HG03432 (cell line): ENCODE data around the gene KLHL29.

Experiments used
- ATAC-seq: cut with Tn5 transposase; IDR thresholded peaks from one replicate; pipeline ENCODE4 v1.9.1; 2021; ENCODE audit warnings: mild to moderate bottlenecking, moderate library complexity; ENCODE audit not compliant: unreplicated experiment

KLHL29 gene

DNA sequence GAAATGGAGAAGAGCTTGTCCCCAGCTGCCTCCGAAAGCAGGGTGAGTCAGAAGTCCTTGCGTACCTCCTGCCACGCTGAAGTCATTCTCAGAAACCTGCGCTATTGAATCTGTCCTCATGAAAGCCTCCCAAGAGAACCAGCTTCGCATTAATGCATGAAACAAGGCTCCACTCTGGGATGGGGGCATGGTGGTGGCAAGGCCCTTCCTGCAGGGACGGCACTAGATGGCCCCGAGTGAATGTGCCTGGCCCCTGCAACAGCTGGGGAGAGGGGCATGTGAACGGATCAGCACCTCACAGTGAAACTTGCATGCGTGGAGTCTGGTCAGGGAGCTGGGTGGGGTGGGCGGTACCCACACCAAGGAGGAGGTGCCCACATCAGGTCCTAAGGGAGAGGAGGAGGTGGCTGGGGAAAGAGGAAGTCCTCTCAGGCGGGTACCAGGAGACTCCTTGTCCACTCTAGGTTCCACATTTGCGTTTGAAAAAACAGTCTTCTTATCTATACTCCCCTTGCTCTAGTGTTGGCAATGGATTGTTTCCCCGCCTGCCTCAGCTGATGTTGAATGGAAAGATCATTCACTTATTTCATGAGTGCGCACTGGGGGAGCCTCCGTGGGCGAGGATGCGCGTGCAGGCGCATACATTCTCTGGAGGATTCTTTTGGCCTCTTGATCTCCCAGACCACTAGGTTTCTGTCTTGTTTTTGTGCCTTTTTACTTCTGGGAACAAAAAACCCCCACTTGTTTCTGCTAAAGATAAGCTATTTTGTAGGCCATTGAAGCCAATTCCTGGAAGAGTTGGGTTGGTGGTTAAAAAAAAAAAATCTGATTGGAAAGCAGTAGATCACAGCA is 104.7 kb downstream of the KLHL29 start:
- no peak for ATAC-seq

DNA sequence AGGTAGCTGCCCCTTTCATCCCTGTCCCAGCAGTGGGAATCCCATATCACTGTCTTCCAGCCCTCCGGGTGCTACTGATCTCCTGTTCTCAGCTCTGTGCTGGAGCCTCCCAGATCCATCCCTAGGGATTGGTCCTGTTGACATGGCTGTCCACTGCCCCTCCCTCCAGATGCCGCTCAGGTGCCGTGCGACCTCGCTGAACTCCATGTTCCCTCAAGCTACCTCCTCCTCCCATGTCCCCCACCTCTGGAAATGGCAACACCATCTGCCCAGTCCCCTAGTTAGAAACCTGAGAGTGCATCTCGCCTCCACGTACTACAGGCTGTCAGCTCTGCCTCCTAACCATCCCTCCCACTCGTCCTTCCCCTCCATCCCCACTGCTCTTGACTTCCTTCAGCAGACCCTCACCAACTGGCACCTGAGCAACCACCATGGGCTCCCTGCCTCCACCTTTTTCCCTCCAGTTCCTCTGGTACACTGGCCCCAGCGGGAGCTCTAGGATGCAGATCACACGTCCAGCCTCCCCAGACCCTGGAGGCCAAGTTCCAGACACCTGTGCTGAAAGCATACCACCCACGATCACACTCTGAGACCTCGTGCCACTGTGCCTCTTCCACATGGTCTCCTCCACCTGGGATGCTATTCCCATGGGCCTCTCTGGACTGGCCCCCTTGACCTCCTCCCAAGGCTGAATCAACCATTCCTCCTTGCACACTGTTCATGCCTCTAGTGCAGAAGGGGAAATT is 106.8 kb downstream of the KLHL29 start:
- ATAC-seq = no peak

DNA sequence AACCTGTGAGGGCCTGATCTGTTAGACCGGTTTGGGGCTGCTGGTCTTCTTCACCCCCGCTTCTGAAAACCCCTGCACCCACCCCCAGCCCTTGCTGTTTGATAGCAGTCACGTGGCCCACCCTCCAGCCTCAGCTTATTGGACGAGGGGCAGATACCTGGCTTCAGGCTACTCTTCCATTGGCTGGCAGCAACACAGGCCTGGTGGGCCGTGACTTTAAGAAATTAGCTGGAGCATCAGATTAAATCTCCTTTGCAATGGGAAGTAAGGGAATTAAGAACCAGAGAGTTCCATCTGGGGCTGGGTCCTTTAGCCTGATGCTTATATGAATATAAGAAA is 107.3 kb downstream of the KLHL29 start:
- ATAC-seq = no peak

DNA sequence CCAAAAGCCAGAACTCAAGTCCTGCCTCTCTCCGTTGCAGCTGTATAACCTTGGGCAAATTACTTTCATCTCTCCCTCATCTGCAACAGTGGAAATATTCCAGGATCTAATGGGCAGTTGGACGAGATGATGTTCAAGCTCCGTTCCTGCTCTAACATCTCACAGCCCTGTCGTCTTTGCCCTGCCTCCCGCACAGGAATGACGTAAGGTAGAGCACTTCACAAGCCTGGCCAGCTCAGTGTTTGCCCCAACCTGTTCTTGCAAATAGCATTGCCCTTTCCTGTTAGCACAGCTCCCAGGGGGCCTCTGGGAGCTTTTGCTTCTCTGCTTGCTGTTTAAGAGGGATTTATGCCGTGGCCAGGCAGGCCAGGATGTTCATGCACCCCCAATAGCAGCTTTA is 107.9 kb downstream of the KLHL29 start:
- ATAC-seq = no peak

GRCh38 chr2:23493846-23494245 is 108.9 kb downstream of the KLHL29 start:
- ATAC-seq = no peak

DNA sequence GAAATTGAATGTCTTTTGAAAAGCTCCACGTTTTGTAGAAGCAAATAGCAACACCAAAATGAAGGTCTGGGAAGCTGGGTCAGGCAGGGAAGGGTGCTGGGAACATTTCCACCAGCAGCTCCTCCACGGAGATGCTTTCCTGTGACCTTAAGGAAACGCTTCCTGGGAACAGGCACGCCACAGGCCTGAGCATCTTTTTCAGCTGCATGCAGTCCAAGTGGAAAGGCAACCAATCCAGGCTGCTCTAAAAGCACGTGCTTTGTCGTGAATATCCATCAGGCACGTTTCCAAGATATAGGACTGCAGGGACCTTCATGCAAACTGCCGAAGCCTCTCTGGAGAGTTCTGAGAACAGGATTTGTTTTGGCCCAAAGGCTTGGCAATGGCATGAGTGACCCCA is 109.3 kb downstream of the KLHL29 start:
- no peak for ATAC-seq

DNA sequence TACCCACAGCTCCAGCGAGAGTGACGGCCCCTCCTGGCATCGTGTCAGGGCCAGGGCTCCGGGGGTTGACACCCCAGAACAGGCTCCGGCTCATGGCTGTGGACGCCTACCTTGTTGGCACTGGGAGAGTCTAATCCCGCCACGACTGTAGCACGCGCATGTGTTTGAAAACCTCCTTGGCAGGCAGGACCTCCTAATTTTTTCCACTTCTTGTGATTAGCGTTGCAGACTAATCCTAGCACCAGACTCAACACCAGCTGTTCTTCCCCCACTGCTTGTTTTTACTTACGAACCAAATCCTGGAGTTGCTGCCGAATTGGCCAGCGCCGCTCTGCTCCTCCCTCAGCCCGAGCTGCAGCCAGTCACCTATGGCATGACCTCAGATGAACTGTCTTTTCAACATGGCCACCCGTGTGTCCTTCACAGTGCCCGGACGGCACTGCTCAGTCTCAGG is 110.7 kb downstream of the KLHL29 start:
- no peak for ATAC-seq

DNA sequence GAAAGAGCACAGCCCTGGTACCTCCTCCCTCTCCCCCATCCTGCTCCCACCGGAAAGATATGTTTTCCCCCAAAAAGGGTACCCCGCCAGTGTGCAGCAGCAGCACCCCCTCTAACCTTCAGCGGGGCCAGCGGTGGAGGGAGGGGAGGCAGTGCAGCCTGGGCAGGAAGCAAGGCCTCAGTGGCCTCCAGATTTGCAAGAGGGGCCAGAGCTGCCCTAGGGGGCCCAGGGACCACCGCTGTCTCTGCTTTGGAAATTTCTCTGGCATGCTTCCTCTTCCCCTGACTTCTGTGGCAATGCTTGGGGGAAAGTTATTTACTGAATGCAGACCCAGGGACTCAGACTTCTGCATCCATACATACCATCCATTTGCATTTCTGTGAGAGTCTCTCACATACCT is 111.5 kb downstream of the KLHL29 start:
- ATAC-seq = no peak

DNA sequence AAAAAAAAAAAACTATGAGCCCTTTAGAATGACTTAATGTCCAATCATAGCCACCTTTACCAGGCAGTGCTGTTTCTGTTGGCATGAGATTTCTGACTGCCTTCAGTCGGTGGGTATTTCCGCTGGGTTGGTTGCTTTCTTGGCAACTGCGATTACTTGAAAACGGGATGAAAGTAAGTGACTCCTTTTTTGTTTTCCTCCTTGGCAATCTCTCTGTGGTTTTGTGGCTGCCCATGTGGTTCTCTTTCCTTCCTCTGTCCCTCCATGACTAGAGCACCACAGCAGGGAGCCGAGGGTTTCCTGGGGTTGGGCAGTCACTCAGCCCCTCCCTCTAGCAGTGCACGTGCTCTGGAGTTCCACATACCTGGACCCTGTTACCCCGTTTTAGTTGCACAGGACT is 112.1 kb downstream of the KLHL29 start:
- no peak for ATAC-seq

DNA sequence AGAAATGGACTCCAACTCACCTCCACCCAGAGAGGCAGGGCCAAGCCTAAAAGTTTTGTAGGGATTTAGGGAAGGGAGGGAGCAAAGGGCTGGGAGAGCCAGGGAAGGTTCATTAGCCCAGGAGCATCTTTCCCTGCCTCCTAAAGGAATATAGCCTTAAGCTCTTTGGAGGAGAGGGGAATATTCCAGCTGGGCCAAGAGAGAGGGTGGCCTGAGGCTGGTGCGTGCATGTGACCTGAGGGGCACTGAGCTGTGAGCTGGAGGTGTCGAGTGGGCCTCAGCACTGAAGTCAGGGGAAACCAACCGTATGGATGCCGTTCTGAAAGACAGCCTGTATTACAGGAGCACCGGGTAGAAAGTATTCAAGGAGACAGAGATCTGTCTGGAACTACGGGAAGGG is 112.6 kb downstream of the KLHL29 start:
- no peak for ATAC-seq

DNA sequence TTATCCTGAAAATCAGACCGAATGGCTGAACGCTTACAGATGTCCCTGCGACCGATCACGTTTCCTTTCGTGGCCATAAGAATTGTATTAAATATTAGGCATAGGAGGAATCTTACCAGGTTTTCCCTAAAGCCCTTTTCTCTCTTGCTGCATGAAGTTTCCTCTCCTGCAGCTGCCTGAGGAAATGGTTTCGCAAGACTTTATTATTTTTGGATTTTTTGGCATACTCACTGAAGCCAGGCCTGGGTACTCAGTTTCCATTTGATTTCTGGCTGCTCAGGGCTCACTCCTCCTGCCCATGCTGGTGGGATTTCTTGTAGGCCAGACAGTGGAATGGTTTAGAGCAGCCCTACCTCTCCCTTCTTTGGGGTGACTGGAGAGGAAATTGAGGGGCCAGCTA is 114.0 kb downstream of the KLHL29 start:
- no peak for ATAC-seq

DNA sequence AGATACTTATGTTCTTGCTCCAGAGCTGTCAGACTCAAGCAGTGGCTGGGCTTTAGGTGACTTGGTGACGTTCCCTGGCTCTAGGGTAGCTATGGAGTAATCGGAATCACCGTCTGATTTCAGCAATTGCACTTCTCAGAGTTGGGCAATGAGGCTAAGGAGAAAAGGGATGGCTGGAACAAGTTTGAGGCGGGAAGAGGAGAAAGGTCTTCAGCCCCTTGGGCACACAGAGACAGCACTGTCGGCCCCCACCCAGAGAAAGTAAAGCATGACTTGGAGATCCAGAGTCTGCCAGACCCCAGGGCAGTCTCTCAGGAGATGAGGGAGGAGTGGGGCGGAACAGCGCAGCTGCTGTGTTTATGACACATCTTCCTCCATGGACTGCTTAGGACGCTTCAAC is 114.5 kb downstream of the KLHL29 start:
- ATAC-seq = no peak

GRCh38 chr2:23500836-23501235 is 115.9 kb downstream of the KLHL29 start:
- ATAC-seq = no peak

DNA sequence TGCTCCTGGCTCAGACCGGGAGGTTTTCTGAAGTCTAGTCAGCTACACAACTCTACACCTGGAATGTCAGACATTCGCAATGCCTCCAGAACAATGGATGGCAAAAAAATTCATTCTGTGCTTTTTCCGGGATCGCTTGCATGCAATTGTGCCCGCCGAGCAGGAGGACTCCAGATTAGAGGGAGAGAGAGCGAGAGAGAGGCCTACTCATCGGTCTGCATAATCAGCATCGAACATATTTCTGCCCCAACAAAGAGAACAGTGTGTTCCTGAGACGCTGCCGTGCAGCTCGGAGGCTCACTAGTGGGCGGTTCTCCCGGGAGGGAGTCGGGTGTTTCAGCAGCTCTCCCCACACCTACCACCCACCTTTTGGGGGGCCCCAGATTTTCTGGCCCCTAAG is 117.1 kb downstream of the KLHL29 start:
- no peak for ATAC-seq

- no peak for ATAC-seq
Measured at GRCh38 chr2:23503097-23503496, 118.1 kb downstream of the KLHL29 start.

GRCh38 chr2:23503682-23504081 is 118.7 kb downstream of the KLHL29 start:
- no peak for ATAC-seq

GRCh38 chr2:23504591-23504990 is 119.6 kb downstream of the KLHL29 start:
- ATAC-seq = no peak

GRCh38 chr2:23505218-23505983 is 120.4 kb downstream of the KLHL29 start:
- ATAC-seq = no peak

DNA sequence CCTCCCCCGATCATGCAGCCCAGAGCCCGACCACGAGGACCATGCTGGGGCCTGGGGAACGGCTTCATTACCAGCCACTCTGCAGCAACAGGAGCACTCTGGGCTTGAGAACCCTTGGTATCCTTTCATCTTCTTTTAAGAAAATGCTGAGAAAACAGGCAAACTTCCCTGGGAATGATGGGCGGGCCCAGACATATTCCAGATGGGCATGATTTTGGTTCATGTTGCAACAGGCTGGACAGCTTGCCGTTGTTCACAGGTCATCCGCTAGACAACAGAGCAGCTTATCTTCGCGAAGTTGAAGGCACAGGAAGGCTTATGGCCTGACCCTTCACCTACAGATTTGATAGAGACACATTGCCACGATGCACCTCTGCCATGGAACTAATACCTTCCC is 121.0 kb downstream of the KLHL29 start:
- ATAC-seq = no peak

- no peak for ATAC-seq
Measured at GRCh38 chr2:23506531-23507266, 121.7 kb downstream of the KLHL29 start.
